SK-N-SH treated with all-trans-retinoic acid at 6 μM for 48 hours (cell line): Measurements from ENCODE around the gene UCHL1.

Experiments
- ATAC-seq: fragments of 200-7000 bp; cut with Tn5 transposase; 3 replicates; pipeline ENCODE4 v1.9.1; 2020; ENCODE audit warnings: mild to moderate bottlenecking, moderate library complexity
- BACH2 ChIP-seq: fragments of 250-450 bp; sonication (Bioruptor Pico); IDR thresholded peaks from 2 replicates; pipeline ENCODE4 v1.9.0; 2021; ENCODE audit warnings: mild to moderate bottlenecking, borderline replicate concordance
- CREB5 ChIP-seq: fragments of 250-450 bp; sonication (Bioruptor Pico); IDR thresholded peaks from 2 replicates; pipeline ENCODE4 v1.5.1; 2020; ENCODE audit warnings: low read depth, mild to moderate bottlenecking, moderate library complexity
- CSRNP3 ChIP-seq: fragments of 250-450 bp; sonication (Bioruptor Pico); IDR thresholded peaks from 2 replicates; pipeline ENCODE4 v1.5.1; 2021; ENCODE audit warnings: mild to moderate bottlenecking, moderate library complexity
- ESRRG ChIP-seq: fragments of 250-450 bp; sonication (Bioruptor Pico); IDR thresholded peaks from 2 replicates; pipeline ENCODE4 v1.6.1; 2021; ENCODE audit warnings: mild to moderate bottlenecking
- GLIS3 ChIP-seq: fragments of 250-450 bp; sonication (Bioruptor Pico); IDR thresholded peaks from 2 replicates; pipeline ENCODE4 v1.5.0; 2020; ENCODE audit warnings: mild to moderate bottlenecking, moderate library complexity
- ISL1 ChIP-seq: fragments of 250-450 bp; sonication (Bioruptor Pico); IDR thresholded peaks from 2 replicates; pipeline ENCODE4 v2.1.2; 2022; ENCODE audit warnings: mild to moderate bottlenecking, moderate library complexity
- OSR1 ChIP-seq: fragments of 250-450 bp; sonication (Bioruptor Pico); IDR thresholded peaks from 2 replicates; pipeline ENCODE4 v1.8.0; 2022; ENCODE audit warnings: moderate library complexity, mild to moderate bottlenecking, inconsistent platforms
- PATZ1 ChIP-seq: fragments of 250-450 bp; sonication (Bioruptor Pico); IDR thresholded peaks from 2 replicates; pipeline ENCODE4 v1.8.0; 2020; ENCODE audit warnings: mild to moderate bottlenecking, moderate library complexity, borderline replicate concordance
- POU6F1 ChIP-seq: fragments of 250-450 bp; sonication (Bioruptor Pico); IDR thresholded peaks from 2 replicates; pipeline ENCODE4 v1.8.0; 2021; ENCODE audit warnings: low read depth, mild to moderate bottlenecking, moderate library complexity, borderline replicate concordance
- PPARA ChIP-seq: fragments of 250-450 bp; sonication (Bioruptor Pico); IDR thresholded peaks from 2 replicates; pipeline ENCODE4 v1.5.0; 2020; ENCODE audit warnings: mild to moderate bottlenecking, borderline replicate concordance
- RARB ChIP-seq: fragments of 250-450 bp; sonication (Bioruptor Pico); IDR thresholded peaks from 2 replicates; pipeline ENCODE4 v1.8.0; 2021; ENCODE audit warnings: mild to moderate bottlenecking, moderate library complexity
- SNAI2 ChIP-seq: fragments of 250-450 bp; sonication (Bioruptor Pico); IDR thresholded peaks from 2 replicates; pipeline ENCODE4 v1.5.0; 2020; ENCODE audit warnings: mild to moderate bottlenecking, moderate library complexity
- TCF4 ChIP-seq: fragments of 250-450 bp; sonication (Bioruptor Pico); IDR thresholded peaks from 2 replicates; pipeline ENCODE4 v1.8.0; 2021; ENCODE audit warnings: mild to moderate bottlenecking, moderate library complexity, borderline replicate concordance
- TOX ChIP-seq: fragments of 250-450 bp; sonication (Bioruptor Pico); IDR thresholded peaks from 2 replicates; pipeline ENCODE4 v1.8.0; 2021; ENCODE audit warnings: mild to moderate bottlenecking, moderate library complexity, borderline replicate concordance
- TSHZ2 ChIP-seq: fragments of 250-450 bp; sonication (Bioruptor Pico); IDR thresholded peaks from 2 replicates; pipeline ENCODE4 v1.5.0; 2020; ENCODE audit warnings: mild to moderate bottlenecking, moderate library complexity
- ZC3H10 ChIP-seq: fragments of 250-450 bp; sonication (Bioruptor Pico); IDR thresholded peaks from 2 replicates; pipeline ENCODE4 v1.5.1; 2021; ENCODE audit warnings: mild to moderate bottlenecking, moderate library complexity
- ZFP3 ChIP-seq: fragments of 250-450 bp; sonication (Bioruptor Pico); IDR thresholded peaks from 2 replicates; pipeline ENCODE4 v1.5.0; 2020; ENCODE audit warnings: mild to moderate bottlenecking, moderate library complexity
- ZNF565 ChIP-seq: fragments of 450-650 bp; formaldehyde crosslinking; conservative IDR thresholded peaks from 2 replicates; pipeline ENCODE4 v1.5.0; 2020; ENCODE audit warnings: low read depth, mild to moderate bottlenecking, moderate library complexity
- ZNF70 ChIP-seq: fragments of 450-650 bp; formaldehyde crosslinking; IDR thresholded peaks from 2 replicates; pipeline ENCODE4 v1.5.0; 2020; ENCODE audit warnings: mild to moderate bottlenecking, moderate library complexity
- ZNF8 ChIP-seq: fragments of 450-650 bp; formaldehyde crosslinking; IDR thresholded peaks from 2 replicates; pipeline ENCODE4 v1.5.0; 2020; ENCODE audit warnings: mild to moderate bottlenecking, moderate library complexity

UCHL1 gene

GRCh38 chr4:41287852-41288251 lies 31.1 kb downstream of the UCHL1 start (continued):
- no peak for TF ChIP-seq CREB5
- TF ChIP-seq, all 23 proteins: peak for 0

GRCh38 chr4:41288254-41288653 lies 31.5 kb downstream of the UCHL1 start:
- TF ChIP-seq PPARA (CRISPR knock-in tag) = no peak
- no peak for TF ChIP-seq PATZ1
- no peak for TF ChIP-seq ISL1
- TF ChIP-seq OSR1 (CRISPR knock-in tag) = no peak
- no peak for TF ChIP-seq GLIS3 (CRISPR knock-in tag)
- TF ChIP-seq ZFP3 (CRISPR knock-in tag) = no peak
- TF ChIP-seq ZNF8 (CRISPR knock-in tag) = no peak
- no peak for TF ChIP-seq ZNF565 (CRISPR knock-in tag)
- no peak for TF ChIP-seq ZNF70 (CRISPR knock-in tag)
- no peak for TF ChIP-seq ZC3H10 (CRISPR knock-in tag)
- TF ChIP-seq POU6F1 (CRISPR knock-in tag) = no peak
- ATAC-seq = no peak

GRCh38 chr4:41290479-41290878 lies 33.8 kb downstream of the UCHL1 start:
- TF ChIP-seq SNAI2 (CRISPR knock-in tag) (no peak), BACH2 (CRISPR knock-in tag) (no peak), TCF4 (no peak), ESRRG (CRISPR knock-in tag) (no peak), ZNF8 (CRISPR knock-in tag) (no peak), ZFP3 (CRISPR knock-in tag) (no peak), CSRNP3 (CRISPR knock-in tag) (no peak), TSHZ2 (no peak), ZNF565 (CRISPR knock-in tag) (no peak), PPARA (CRISPR knock-in tag) (no peak)
- no peak for ATAC-seq

- TF ChIP-seq ZNF8 (CRISPR knock-in tag) (no peak), ESRRG (CRISPR knock-in tag) (no peak), SNAI2 (CRISPR knock-in tag) (no peak), TOX (CRISPR knock-in tag) (no peak), ISL1 (no peak), PPARA (CRISPR knock-in tag) (no peak), ZC3H10 (CRISPR knock-in tag) (no peak), GLIS3 (CRISPR knock-in tag) (no peak), ZFP3 (CRISPR knock-in tag) (no peak), CREB5 (no peak), RARB (CRISPR knock-in tag) (no peak)
Measured at GRCh38 chr4:41294445-41295062, 37.8 kb downstream of the UCHL1 start.

More at GRCh38 chr4:41294445-41295062, 37.8 kb downstream of the UCHL1 start:
- ATAC-seq = no peak
